Astrocyte (in vitro differentiated cells and primary cell): ENCODE measurements around the gene TEX10. TPM values are rescaled to one million over a fixed set of nuclear protein-coding genes. Genes with fewer than 3 reads are reported as not detected.

Experiments used
- DNase-seq: peaks from one replicate; pipeline ENCODE4 v3.0.0-alpha.2; 2010; ENCODE audit warnings: low read depth
- FAIRE-seq: peaks from 2 replicates; lab custom pipeline; 2011; peaks lifted over from hg19 to GRCh38; lab: Jason Lieb, UNC
- H2AFZ ChIP-seq: 2 replicates; pipeline ENCODE4 v1.6.0; 2012; ENCODE audit warnings: low read depth, low read length, inconsistent platforms
- H3K27ac ChIP-seq: 2 replicates; pipeline ENCODE4 v1.5.1; 2011; ENCODE audit warnings: low read depth, low read length, inconsistent platforms
- H3K27me3 ChIP-seq: 2 replicates; pipeline ENCODE4 v1.6.0; 2011; ENCODE audit warnings: low read length, inconsistent platforms; ENCODE audit not compliant: insufficient read depth
- H3K36me3 ChIP-seq: 2 replicates; pipeline ENCODE4 v1.5.1; 2011; ENCODE audit warnings: low read length, inconsistent platforms; ENCODE audit not compliant: insufficient read depth
- H3K4me1 ChIP-seq: 2 replicates; pipeline ENCODE4 v1.5.1; 2011; ENCODE audit warnings: low read length, inconsistent platforms; ENCODE audit not compliant: insufficient read depth
- H3K4me2 ChIP-seq: 2 replicates; pipeline ENCODE4 v1.6.0; 2012; ENCODE audit warnings: low read length, inconsistent platforms
- H3K4me3 ChIP-seq: 2 replicates; pipeline ENCODE4 v1.5.1; 2011; ENCODE audit warnings: low read depth, mild to moderate bottlenecking, low read length, inconsistent platforms; ENCODE audit not compliant: insufficient read depth
- H3K79me2 ChIP-seq: 2 replicates; pipeline ENCODE4 v1.6.0; 2012; ENCODE audit warnings: mild to moderate bottlenecking, low read length, inconsistent platforms; ENCODE audit not compliant: insufficient read depth
- H3K9ac ChIP-seq: 2 replicates; pipeline ENCODE4 v1.6.0; 2012; ENCODE audit warnings: mild to moderate bottlenecking, low read length, inconsistent platforms
- H3K9me3 ChIP-seq: 2 replicates; pipeline ENCODE4 v1.5.1; 2012; ENCODE audit warnings: low read depth, mild to moderate bottlenecking, low read length, inconsistent platforms; ENCODE audit not compliant: insufficient read depth
- H4K20me1 ChIP-seq: 2 replicates; pipeline ENCODE4 v1.6.0; 2012; ENCODE audit warnings: low read length, inconsistent platforms; ENCODE audit not compliant: insufficient read depth
- H3K27ac Mint-ChIP-seq: one replicate; pipeline ENCODE4 v1.8.0; 2021; ENCODE audit warnings: mild to moderate bottlenecking, mixed read lengths; ENCODE audit not compliant: unreplicated experiment
- H3K27me3 Mint-ChIP-seq: one replicate; pipeline ENCODE4 v1.8.0; 2021; ENCODE audit warnings: low read depth, mixed read lengths; ENCODE audit not compliant: unreplicated experiment
- H3K36me3 Mint-ChIP-seq: one replicate; pipeline ENCODE4 v1.8.0; 2021; ENCODE audit warnings: low read depth, mixed read lengths; ENCODE audit not compliant: unreplicated experiment
- H3K4me1 Mint-ChIP-seq: one replicate; pipeline ENCODE4 v1.8.0; 2021; ENCODE audit warnings: low read depth, mixed read lengths; ENCODE audit not compliant: unreplicated experiment
- H3K4me3 Mint-ChIP-seq: one replicate; pipeline ENCODE4 v1.8.0; 2021; ENCODE audit warnings: mild to moderate bottlenecking, moderate library complexity, mixed read lengths; ENCODE audit not compliant: unreplicated experiment
- H3K9me3 Mint-ChIP-seq: one replicate; pipeline ENCODE4 v1.8.0; 2021; ENCODE audit warnings: mild to moderate bottlenecking, mixed read lengths; ENCODE audit not compliant: unreplicated experiment
- EZH2 ChIP-seq: IDR thresholded peaks from 2 replicates; pipeline ENCODE4 v1.6.1; 2012; ENCODE audit warnings: mild to moderate bottlenecking, low read length, inconsistent platforms; ENCODE audit not compliant: insufficient read depth
- total RNA-seq: library from RNA; stranded (reverse); gene quantifications from 2 replicates; pipeline ENCODE4 v1.2.1, GENCODE V29; 2021
- TF ChIP-seq, protein P1 (sequence below): IDR thresholded peaks from 2 replicates; pipeline ENCODE4 v1.5.1; 2011; ENCODE audit warnings: low read depth, mild to moderate bottlenecking, inconsistent platforms, low read length, moderate library complexity; ENCODE audit not compliant: insufficient read depth

TEX10 gene
- total RNA-seq, 1 donor from 2014 or later, result 35.1 TPM

DNA sequence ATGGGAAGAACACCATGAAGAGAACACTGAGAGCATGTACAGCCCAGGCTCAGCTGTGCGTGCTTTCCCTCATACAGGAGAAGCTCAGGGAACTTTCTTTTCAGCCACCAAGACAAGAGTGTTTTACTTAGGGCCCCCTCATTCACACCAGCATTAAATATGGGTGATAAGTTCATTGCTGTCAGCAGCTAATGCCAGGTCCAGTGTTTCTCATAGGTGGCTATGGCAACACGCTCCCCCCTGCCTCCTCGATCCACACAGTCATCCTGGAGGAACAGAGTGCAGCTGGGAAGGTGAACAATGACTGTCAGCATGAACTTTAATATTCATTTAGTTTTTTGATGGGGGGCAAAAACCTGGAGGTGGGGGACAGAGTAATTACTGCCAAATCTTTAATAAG, 54.4 kb downstream of the TEX10 start:
- Mint-ChIP-seq H3K27ac (no peak overlapping the region), H3K4me1 (peaks cover 4% of the 10 kb centered on the region), H3K4me3 (no peak overlapping the region), H3K36me3 (peaks cover 16% of the 10 kb centered on the region), H3K9me3 (no peaks in the 10 kb centered on the region), H3K27me3 (no peaks in the 10 kb centered on the region)
- no peak overlapping the region for H3K4me2 ChIP-seq
- H3K36me3 ChIP-seq, result peaks cover 35% of the 10 kb centered on the region
- no peak overlapping the region for H2AFZ ChIP-seq
- no peak overlapping the region for H3K27ac ChIP-seq
- no peak overlapping the region for H3K4me3 ChIP-seq
- no peaks in the 10 kb centered on the region for H3K27me3 ChIP-seq
- DNase-seq (no peak), FAIRE-seq (no peak)
- H3K4me1 ChIP-seq, result peaks cover 4% of the 10 kb centered on the region
- H3K9ac ChIP-seq, result no peak overlapping the region
- peaks cover 6% of the 10 kb centered on the region for H3K79me2 ChIP-seq
- TF ChIP-seq EZH2, result no peak
- TF ChIP-seq, protein P1, sequence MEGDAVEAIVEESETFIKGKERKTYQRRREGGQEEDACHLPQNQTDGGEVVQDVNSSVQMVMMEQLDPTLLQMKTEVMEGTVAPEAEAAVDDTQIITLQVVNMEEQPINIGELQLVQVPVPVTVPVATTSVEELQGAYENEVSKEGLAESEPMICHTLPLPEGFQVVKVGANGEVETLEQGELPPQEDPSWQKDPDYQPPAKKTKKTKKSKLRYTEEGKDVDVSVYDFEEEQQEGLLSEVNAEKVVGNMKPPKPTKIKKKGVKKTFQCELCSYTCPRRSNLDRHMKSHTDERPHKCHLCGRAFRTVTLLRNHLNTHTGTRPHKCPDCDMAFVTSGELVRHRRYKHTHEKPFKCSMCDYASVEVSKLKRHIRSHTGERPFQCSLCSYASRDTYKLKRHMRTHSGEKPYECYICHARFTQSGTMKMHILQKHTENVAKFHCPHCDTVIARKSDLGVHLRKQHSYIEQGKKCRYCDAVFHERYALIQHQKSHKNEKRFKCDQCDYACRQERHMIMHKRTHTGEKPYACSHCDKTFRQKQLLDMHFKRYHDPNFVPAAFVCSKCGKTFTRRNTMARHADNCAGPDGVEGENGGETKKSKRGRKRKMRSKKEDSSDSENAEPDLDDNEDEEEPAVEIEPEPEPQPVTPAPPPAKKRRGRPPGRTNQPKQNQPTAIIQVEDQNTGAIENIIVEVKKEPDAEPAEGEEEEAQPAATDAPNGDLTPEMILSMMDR, result no peak
- no peaks in the 10 kb centered on the region for H3K9me3 ChIP-seq
- peaks cover 26% of the 10 kb centered on the region for H4K20me1 ChIP-seq

DNA sequence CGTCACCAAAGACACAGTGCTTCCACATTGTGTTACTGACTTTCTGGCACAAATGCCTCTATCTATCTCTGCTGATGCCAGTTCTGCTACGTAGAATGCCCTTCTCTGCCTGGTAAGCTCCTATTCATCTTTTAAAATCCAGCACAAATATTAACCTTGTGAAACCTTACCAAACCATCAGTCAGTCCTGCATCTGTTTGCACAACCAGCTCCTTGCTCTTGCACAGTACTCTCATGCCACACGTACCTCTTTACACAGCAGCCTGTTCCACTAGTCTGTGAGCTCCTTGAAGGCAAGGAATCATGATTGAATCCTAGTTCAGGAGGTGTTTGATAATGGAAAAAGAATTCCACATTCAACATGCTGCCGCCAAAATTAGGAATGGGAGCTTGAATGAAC, 56.3 kb downstream of the TEX10 start:
- FAIRE-seq, result no peak
- TF ChIP-seq, protein P1, result no peak
- no peak for TF ChIP-seq EZH2
- H3K9me3 Mint-ChIP-seq, result no peaks in the 10 kb centered on the region
- H3K9me3 ChIP-seq, result no peaks in the 10 kb centered on the region
- H3K9ac ChIP-seq, result no peak overlapping the region
- no peak overlapping the region for H3K27ac ChIP-seq
- peaks cover 3% of the 10 kb centered on the region for H3K4me1 Mint-ChIP-seq
- H4K20me1 ChIP-seq, result peaks cover 26% of the 10 kb centered on the region
- H3K27me3 Mint-ChIP-seq, result no peaks in the 10 kb centered on the region
- no peak overlapping the region for H3K4me2 ChIP-seq
- no peak overlapping the region for H3K4me3 Mint-ChIP-seq
- H3K4me3 ChIP-seq, result no peak overlapping the region
- peaks cover 6% of the 10 kb centered on the region for H3K79me2 ChIP-seq
- H3K36me3 ChIP-seq, result peaks cover 30% of the 10 kb centered on the region
- no peak for DNase-seq
- H3K27ac Mint-ChIP-seq, result no peak overlapping the region
- no peaks in the 10 kb centered on the region for H3K27me3 ChIP-seq
- H3K4me1 ChIP-seq, result no peaks in the 10 kb centered on the region
- H2AFZ ChIP-seq, result no peak overlapping the region
- H3K36me3 Mint-ChIP-seq, result peaks cover 22% of the 10 kb centered on the region

DNA sequence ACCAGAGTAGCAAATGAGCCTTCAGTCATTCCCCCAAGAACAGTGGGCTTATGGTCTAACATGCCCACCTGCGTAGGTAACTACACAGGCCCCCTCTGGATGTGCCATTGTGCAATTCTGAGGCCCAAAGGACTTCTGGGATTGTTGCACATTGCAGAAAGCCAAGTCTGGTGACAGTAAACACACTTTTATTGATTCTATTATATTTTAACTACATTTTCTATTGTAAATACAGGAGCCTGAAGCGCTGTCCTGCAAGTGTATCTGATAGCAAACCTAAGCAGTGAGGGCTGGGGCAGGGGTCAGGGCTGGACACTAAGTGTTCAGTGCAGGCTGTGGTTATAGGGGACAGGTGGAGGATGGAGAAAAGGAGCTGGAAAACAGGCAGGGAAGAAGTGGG, 57.5 kb downstream of the TEX10 start:
- FAIRE-seq (no peak), DNase-seq (no peak)
- Mint-ChIP-seq H3K27ac (no peak overlapping the region), H3K4me1 (peaks cover 3% of the 10 kb centered on the region), H3K27me3 (no peaks in the 10 kb centered on the region), H3K4me3 (no peak overlapping the region), H3K36me3 (peaks cover 27% of the 10 kb centered on the region), H3K9me3 (no peaks in the 10 kb centered on the region)
- Histone ChIP-seq H3K9me3 (no peaks in the 10 kb centered on the region), H3K79me2 (peaks cover 3% of the 10 kb centered on the region), H3K27me3 (no peaks in the 10 kb centered on the region), H2AFZ (no peak overlapping the region), H3K4me2 (no peak overlapping the region), H3K4me1 (no peaks in the 10 kb centered on the region), H3K4me3 (no peak overlapping the region), H3K36me3 (peaks cover 26% of the 10 kb centered on the region), H3K9ac (no peak overlapping the region), H4K20me1 (peaks cover 26% of the 10 kb centered on the region), H3K27ac (no peak overlapping the region)
- TF ChIP-seq, protein P1, result no peak
- no peak for TF ChIP-seq EZH2
